H1 (cell line): ENCODE measurements around the gene CNPY4. TPM values are rescaled to one million over a fixed set of nuclear protein-coding genes. Genes with fewer than 3 reads are reported as not detected.

Experiments used
- CTCF ChIA-PET: fragments of 300-600 bp; sonication (Branson Sonifier 250); formaldehyde crosslinking; loops from one replicate; lab custom pipeline; 2021; ENCODE audit not compliant: partially characterized antibody; lab: Charles Lee
- POLR2A ChIA-PET: fragments of 300-600 bp; sonication (Branson Sonifier 250); formaldehyde crosslinking; loops from one replicate; lab custom pipeline; 2021; ENCODE audit warnings: inconsistent platforms; ENCODE audit not compliant: partially characterized antibody; lab: Charles Lee
- DNase-seq, 2 experiments: peaks; one replicate each; pipeline versions ENCODE4 v3.0.0 to v3.0.0-alpha.2; 2010 to 2022; ENCODE audit warnings: low spot score in 2 of 2, low read depth in 1 of 2, mixed read lengths in 1 of 2
- FAIRE-seq: peaks from 2 replicates; lab custom pipeline; 2011; peaks lifted over from hg19 to GRCh38; lab: Jason Lieb, UNC
- H2AFZ ChIP-seq: 2 replicates; pipeline ENCODE4 v1.8.1; 2012; ENCODE audit warnings: low read length, inconsistent platforms
- H2AK5ac ChIP-seq: 2 replicates; pipeline ENCODE4 v1.6.1; 2013; ENCODE audit warnings: low read depth, low read length
- H2BK120ac ChIP-seq: replicated peaks from 2 replicates; pipeline ENCODE3; 2013; ENCODE audit warnings: low read depth, low read length, inconsistent platforms
- H2BK12ac ChIP-seq: 2 replicates; pipeline ENCODE4 v1.6.1; 2013; ENCODE audit warnings: low read depth, low read length
- H2BK15ac ChIP-seq: 2 replicates; pipeline ENCODE4 v1.6.1; 2013; ENCODE audit warnings: low read length
- H2BK20ac ChIP-seq: 2 replicates; pipeline ENCODE4 v1.6.1; 2013; ENCODE audit warnings: low read length
- H2BK5ac ChIP-seq: 2 replicates; pipeline ENCODE4 v1.6.1; 2013; ENCODE audit warnings: low read depth, low read length
- H3K14ac ChIP-seq: 2 replicates; pipeline ENCODE4 v1.6.1; 2013; ENCODE audit warnings: inconsistent platforms; ENCODE audit not compliant: insufficient read length
- H3K18ac ChIP-seq: 2 replicates; pipeline ENCODE4 v1.6.1; 2013; ENCODE audit warnings: low read length; ENCODE audit errors: extremely low read depth
- H3K23ac ChIP-seq: 2 replicates; pipeline ENCODE4 v1.6.1; 2013; ENCODE audit warnings: inconsistent platforms; ENCODE audit not compliant: insufficient read length
- H3K23me2 ChIP-seq: 2 replicates; pipeline ENCODE4 v1.6.1; 2013; ENCODE audit warnings: low read depth, low read length
- H3K27ac ChIP-seq: 2 replicates; pipeline ENCODE4 v1.6.1; 2011; ENCODE audit warnings: low read depth, low read length, inconsistent platforms
- H3K27me3 ChIP-seq, 4 experiments: replicated peaks in 1 of 4; 1 replicate in 1 of 4; 2 replicates in 3 of 4; pipeline versions ENCODE4 v1.6.1 to v1.8.1; 2011 to 2013; ENCODE audit warnings: low read length in 3 of 4, mild to moderate bottlenecking in 3 of 4, inconsistent platforms in 2 of 4, mixed read lengths in 2 of 4, moderate library complexity in 1 of 4; ENCODE audit not compliant: control insufficient read depth in 3 of 4, insufficient read depth in 3 of 4; ENCODE audit errors: extremely low read depth in 1 of 4
- H3K36me3 ChIP-seq, 4 experiments: 2 replicates each; pipeline versions ENCODE4 v1.6.1 to v1.8.1; 2011 to 2013; ENCODE audit warnings: mild to moderate bottlenecking in 4 of 4, low read length in 3 of 4, moderate library complexity in 2 of 4, control low read depth in 1 of 4, inconsistent platforms in 1 of 4; ENCODE audit not compliant: insufficient read depth in 4 of 4, control insufficient read depth in 2 of 4
- H3K4ac ChIP-seq: replicated peaks from 2 replicates; pipeline ENCODE3; 2013; ENCODE audit warnings: low read length, low read depth, mixed read lengths, inconsistent platforms; ENCODE audit not compliant: insufficient read length
- H3K4me1 ChIP-seq, 4 experiments: replicated peaks in 1 of 4; 1 replicate in 1 of 4; 2 replicates in 3 of 4; pipeline versions ENCODE4 v1.6.1 to v1.8.1; 2011 to 2013; ENCODE audit warnings: low read length in 3 of 4, inconsistent platforms in 2 of 4, mixed read lengths in 1 of 4; ENCODE audit not compliant: insufficient read depth in 4 of 4, control insufficient read depth in 3 of 4
- H3K4me2 ChIP-seq, 2 experiments: 2 replicates each; pipeline versions ENCODE4 v1.6.1 to v1.8.1; 2011 to 2013; ENCODE audit warnings: low read depth in 2 of 2, low read length in 2 of 2, control low read depth in 1 of 2, inconsistent platforms in 1 of 2, mild to moderate bottlenecking in 1 of 2; ENCODE audit not compliant: insufficient read depth in 1 of 2
- H3K4me3 ChIP-seq, 4 experiments: fragments of 200-600, 300-600 bp in 1 of 4; sonication (generic), shearing (Covaris generic), sonication (Bioruptor Twin) in 1 of 4; 2 replicates each; pipeline versions ENCODE4 v1.5.1 to v1.8.1; 2011 to 2016; ENCODE audit warnings: low read length in 4 of 4, low read depth in 3 of 4, control low read depth in 2 of 4, inconsistent platforms in 2 of 4, mild to moderate bottlenecking in 2 of 4, mixed read lengths in 1 of 4, moderate library complexity in 1 of 4; ENCODE audit not compliant: insufficient read depth in 2 of 4; ENCODE audit errors: extremely low read depth in 1 of 4
- H3K56ac ChIP-seq: replicated peaks from 2 replicates; pipeline ENCODE3; 2013; ENCODE audit warnings: low read depth, mild to moderate bottlenecking, mixed read lengths, low read length, inconsistent platforms; ENCODE audit not compliant: insufficient read length
- H3K79me1 ChIP-seq: 2 replicates; pipeline ENCODE4 v1.6.1; 2013; ENCODE audit warnings: low read depth, low read length, control low read depth
- H3K79me2 ChIP-seq, 2 experiments: 2 replicates each; pipeline versions ENCODE4 v1.6.1 to v1.8.1; 2012 to 2013; ENCODE audit warnings: low read length in 2 of 2, mild to moderate bottlenecking in 2 of 2, inconsistent platforms in 1 of 2; ENCODE audit not compliant: insufficient read depth in 2 of 2, control insufficient read depth in 1 of 2
- H3K9ac ChIP-seq, 4 experiments: replicated peaks in 1 of 4; 1 replicate in 1 of 4; 2 replicates in 3 of 4; pipeline versions ENCODE4 v1.6.1 to v1.8.1; 2011 to 2013; ENCODE audit warnings: low read depth in 3 of 4, low read length in 3 of 4, control low read depth in 2 of 4, mild to moderate bottlenecking in 2 of 4, moderate library complexity in 2 of 4, inconsistent platforms in 1 of 4; ENCODE audit errors: extremely low read depth in 1 of 4
- H3K9me3 ChIP-seq, 2 experiments: 2 replicates each; pipeline versions ENCODE4 v1.6.1 to v1.8.1; 2012 to 2013; ENCODE audit warnings: mild to moderate bottlenecking in 2 of 2, moderate library complexity in 2 of 2, control low read depth in 1 of 2, inconsistent platforms in 1 of 2, low read depth in 1 of 2, low read length in 1 of 2, mixed read lengths in 1 of 2; ENCODE audit not compliant: insufficient read depth in 2 of 2
- H4K20me1 ChIP-seq, 2 experiments: replicated peaks in 1 of 2; 2 replicates each; pipeline versions ENCODE3 to v1.8.1; 2011 to 2013; ENCODE audit warnings: inconsistent platforms in 2 of 2, low read length in 2 of 2, mild to moderate bottlenecking in 1 of 2; ENCODE audit not compliant: insufficient read depth in 2 of 2, control insufficient read depth in 1 of 2
- H4K5ac ChIP-seq: 2 replicates; pipeline ENCODE4 v1.6.1; 2013; ENCODE audit warnings: low read length, low read depth, mixed read lengths, inconsistent platforms; ENCODE audit not compliant: insufficient read length
- H4K8ac ChIP-seq: 2 replicates; pipeline ENCODE4 v1.8.0; 2013; ENCODE audit warnings: mild to moderate bottlenecking, moderate library complexity, low read length, inconsistent platforms; ENCODE audit not compliant: insufficient read depth; ENCODE audit errors: extremely low read depth
- H4K91ac ChIP-seq: replicated peaks from 2 replicates; pipeline ENCODE3; 2013; ENCODE audit warnings: low read length, mixed read lengths, inconsistent platforms; ENCODE audit not compliant: insufficient read length
- BCL11A ChIP-seq, 2 experiments: IDR thresholded peaks; one replicate each; pipeline ENCODE4 v1.6.1; 2011; ENCODE audit warnings: low read depth in 2 of 2, low read length in 2 of 2, mild to moderate bottlenecking in 2 of 2
- CBX5 ChIP-seq: fragments of 300-800, 300-1000 bp; sonication (generic); IDR thresholded peaks from 2 replicates; pipeline ENCODE4 v1.7.1; 2016; ENCODE audit warnings: antibody characterized with exemption, low read length, low read depth
- CHD2 ChIP-seq: IDR thresholded peaks from 2 replicates; pipeline ENCODE4 v1.6.1; 2012; ENCODE audit warnings: low read length, improper control_type of control experiment
- CTBP2 ChIP-seq: IDR thresholded peaks from 2 replicates; pipeline ENCODE4 v1.7.0; 2011; ENCODE audit warnings: borderline replicate concordance, mild to moderate bottlenecking, moderate library complexity, mixed read lengths, low read length; ENCODE audit not compliant: insufficient read depth, insufficient read length
- EP300 ChIP-seq, 2 experiments: IDR thresholded peaks; 1 replicate in 1 of 2; 2 replicates in 1 of 2; pipeline ENCODE4 v1.6.1; 2011 to 2012; ENCODE audit warnings: low read depth in 2 of 2, low read length in 2 of 2, mild to moderate bottlenecking in 2 of 2, borderline replicate concordance in 1 of 2, inconsistent platforms in 1 of 2, moderate library complexity in 1 of 2
- SP1 ChIP-seq: IDR thresholded peaks from 2 replicates; pipeline ENCODE4 v1.6.1; 2011; ENCODE audit warnings: low read depth, low read length
- ZNF274 ChIP-seq: IDR thresholded peaks from 2 replicates; pipeline ENCODE4 v1.7.0; 2012; ENCODE audit warnings: low read length, borderline replicate concordance; ENCODE audit errors: extremely low read depth
- WGBS, 2 experiments: shearing (Covaris generic) in 1 of 2; methylation state at CpG; one replicate each; pipeline versions ENCODE4 v1.1.6 to v1.1.7; 2013 to 2015; ENCODE audit warnings: low lambda C conversion rate in 2 of 2, mixed read lengths in 2 of 2, inconsistent platforms in 1 of 2, low coverage in 1 of 2, missing lambda C conversion rate in 1 of 2; ENCODE audit not compliant: insufficient replicate concordance in 2 of 2, insufficient coverage in 1 of 2, insufficient read length in 1 of 2; ENCODE audit errors: extremely low coverage in 1 of 2, missing lambda C conversion rate in 1 of 2; 5-methylcytosine and 5-hydroxymethylcytosine counted together
- polyA plus RNA-seq, 7 experiments: library from polyadenylated mRNA; depleted of rRNA in 3 of 7; stranded (reverse) in 5 of 7; unstranded in 2 of 7; fragments of >200 nt in 5 of 7; fragments of 200-250 nt in 2 of 7; gene quantifications; 1 replicate in 5 of 7; 2 replicates in 1 of 7; 4 replicates in 1 of 7; pipeline versions ENCODE4 v1.2.1 to v1.2.3, GENCODE V29; 2011 to 2013; ENCODE audit warnings: missing spikeins in 2 of 7, mixed read lengths in 2 of 7
- total RNA-seq: library from RNA; stranded (reverse); fragmentation: NEBNext Ultra II Directional; extraction: Animal tissue kit (Norgen Biotek cat#: 25700); gene quantifications from 2 replicates; pipeline ENCODE4 v1.2.1, GENCODE V29; 2021

Gene CNPY4
- total and polyA plus RNA-seq, 2 of the 8 experiments (the other 6 are each of a cell fraction or from before 2014, with no cell fraction given): 10.2 to 15.3 TPM

DNA sequence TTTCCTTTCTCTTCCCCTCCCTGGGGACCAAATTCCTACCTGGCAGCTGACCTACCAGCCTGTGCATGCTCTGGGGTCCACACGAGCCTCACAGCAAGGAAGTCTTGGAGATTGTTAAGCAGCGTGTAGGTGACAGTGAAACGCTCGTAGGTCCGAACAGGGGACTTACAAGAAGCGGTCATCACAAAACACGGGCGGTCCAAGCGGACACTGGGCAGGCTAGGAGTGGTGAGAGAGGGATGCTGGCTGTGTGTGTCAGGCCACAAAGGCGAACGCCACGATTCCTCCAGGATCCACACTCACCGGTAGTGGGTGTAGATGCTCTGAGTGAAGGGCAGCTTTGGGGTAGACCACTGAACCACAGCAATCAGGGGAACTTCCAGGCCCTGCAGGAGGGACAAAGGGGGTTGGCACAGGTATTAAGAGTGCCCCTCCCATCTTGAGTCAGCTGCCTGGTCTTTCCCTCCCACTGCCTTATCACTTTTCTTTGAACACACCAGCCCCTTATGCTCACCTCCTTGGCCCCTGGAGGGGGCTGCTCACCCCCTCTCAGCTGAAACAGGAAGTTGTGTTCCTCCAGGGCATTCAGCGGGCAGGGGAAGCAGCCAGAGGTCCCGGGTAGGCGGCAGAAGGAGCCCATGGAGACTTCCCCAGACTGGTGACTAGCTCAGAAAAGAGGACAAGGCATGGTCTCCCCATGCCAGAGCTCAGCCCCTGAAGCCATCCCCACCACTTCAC, 37.1 kb downstream of the CNPY4 start:
- FAIRE-seq: no peak
- Histone ChIP-seq H3K18ac (no peak overlapping the region), H3K23ac (no peak overlapping the region), H3K56ac (no peak overlapping the region), H3K4me1 (peaks cover 0 to 12% (median 8%) of the 10 kb centered on the region in 4 experiments; a peak in 5 of 7 replicates), H4K5ac (no peak overlapping the region), H2BK5ac (0 out of 2 replicates have a peak overlapping the region, but pooled peaks have one; percentile 15), H4K8ac (no peak overlapping the region), H2BK120ac (no peak overlapping the region), H3K14ac (no peak overlapping the region), H2BK12ac (no peak overlapping the region), H3K4me2 (peak overlapping the region in 1 of 2 experiments; percentile 75; a peak in 2 of 4 replicates), H3K36me3 (peaks cover 8 to 44% (median 26%) of the 10 kb centered on the region in 4 experiments), H3K4me3 (0 out of 8 replicates have a peak overlapping the region, but pooled peaks of 1 of the 4 experiments have one; percentile 5), H4K20me1 (peaks cover 14 to 32% of the 10 kb centered on the region in 2 experiments), H3K9me3 (no peaks in the 10 kb centered on the region), H3K79me1 (no peaks in the 10 kb centered on the region; the same call in 1 of the 2 replicates), H3K27ac (no peak overlapping the region), H3K4ac (no peak overlapping the region), H4K91ac (no peak overlapping the region), H3K79me2 (no peaks in the 10 kb centered on the region; a peak in 1 of 4 replicates), H2AFZ (no peak overlapping the region), H3K9ac (peak overlapping the region in 1 of 4 experiments; percentile 24; a peak in 1 of 7 replicates), H2AK5ac (no peak overlapping the region), H2BK20ac (no peak overlapping the region), H3K23me2 (peaks cover 6% of the 10 kb centered on the region), H3K27me3 (no peaks in the 10 kb centered on the region), H2BK15ac (no peak overlapping the region)
- TF ChIP-seq SP1 (no peak), CHD2 (no peak), CBX5 (no peak), BCL11A (IDR thresholded peaks at IDR 0.05; ENCODE audit: low read depth in 2 of 2, low read length in 2 of 2) (no peak), ZNF274 (no peak), CTBP2 (no peak), EP300 (IDR thresholded peaks at IDR 0.05; ENCODE audit: borderline replicate concordance in 1 of 2, low read depth in 2 of 2, low read length in 2 of 2) (no peak)
- 91% methylated on average over 16 of the region's 16 CpGs; no CpG with 5 or more reads in 1 of the 2 experiments for whole genome bisulfite sequencing, 2 experiments
- DNase-seq: no peak
- ChIA-PET CTCF (interaction anchor here (1.1 to 7.9 kb wide), 7 partner anchors 10 to 61 kb away, joined by 3 to 83 read pairs (median 4); no protein-coding TSS in a partner anchor), POLR2A (interaction anchor here (0.9 to 9.9 kb wide), 11 partner anchors 7 to 294 kb away, joined by 3 to 145 read pairs (median 7); partner anchors contain the start of genes AP4M1, GAL3ST4, GPC2 and LAMTOR4)
